HG03280 (cell line): ENCODE data around the gene TPP2.

Source experiments
- ATAC-seq: cut with Tn5 transposase; IDR thresholded peaks from one replicate; pipeline ENCODE4 v1.9.1; 2021; ENCODE audit warnings: mild to moderate bottlenecking, moderate library complexity; ENCODE audit not compliant: unreplicated experiment

Gene TPP2

DNA sequence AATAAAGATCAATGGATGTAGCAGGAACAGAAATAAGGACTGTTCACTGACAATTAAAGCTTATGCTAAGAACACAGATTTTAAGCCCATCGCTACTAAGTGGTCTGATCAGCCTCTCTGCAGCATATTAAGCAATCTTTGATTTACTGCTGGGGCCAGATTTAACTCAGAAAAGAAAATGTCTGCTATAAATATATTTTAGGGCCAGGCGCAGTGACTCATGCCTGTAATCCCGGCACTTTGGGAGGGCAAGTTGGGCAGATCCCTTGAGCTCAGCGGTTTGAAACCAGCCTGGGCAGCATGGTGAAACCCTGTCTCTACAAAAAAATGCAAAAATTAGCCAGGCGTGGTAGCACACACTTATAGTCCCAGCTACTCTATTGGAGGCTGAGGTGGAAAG, 55.1 kb downstream of the TPP2 start:
- no peak for ATAC-seq

DNA sequence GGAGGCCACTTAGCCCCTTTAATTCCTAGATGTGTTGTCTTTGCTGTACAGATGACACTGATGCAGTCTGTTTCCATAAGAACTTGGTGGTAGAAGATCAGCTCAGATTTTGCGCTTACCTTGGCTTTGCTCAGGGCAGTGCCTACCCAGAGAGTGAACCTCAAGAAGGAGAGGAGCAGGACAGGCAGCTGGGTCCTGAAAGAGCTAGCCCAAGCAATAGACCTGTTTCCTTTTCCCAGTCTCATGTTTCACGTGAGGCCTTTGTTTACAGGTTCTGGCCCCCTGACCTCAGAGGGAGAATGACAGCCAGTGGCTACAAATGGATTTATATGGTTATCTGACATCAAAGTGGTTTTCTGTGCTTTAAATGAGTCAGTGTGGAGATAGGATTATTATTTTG, 58.0 kb downstream of the TPP2 start:
- ATAC-seq, result no peak

DNA sequence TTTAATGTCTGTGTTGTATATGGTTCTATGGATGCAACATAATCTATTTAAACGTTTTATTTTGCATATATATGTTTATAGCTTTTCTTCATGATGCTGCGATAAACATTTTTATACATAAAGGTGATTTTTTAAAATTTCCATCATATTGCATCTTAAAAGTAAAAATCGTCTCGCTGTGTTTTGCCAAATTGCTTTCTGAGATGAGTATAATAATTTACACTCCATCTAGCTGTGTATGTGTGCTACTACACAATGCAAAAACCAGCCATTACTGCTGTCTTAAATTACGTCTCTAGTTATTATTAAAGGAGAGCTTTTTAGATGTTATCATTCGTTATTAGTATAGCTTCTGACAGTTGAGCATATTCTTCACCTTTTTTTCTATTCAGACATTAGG, 60.8 kb downstream of the TPP2 start:
- no peak for ATAC-seq

- ATAC-seq, result no peak
Measured at GRCh38 chr13:102658660-102659059, 61.9 kb downstream of the TPP2 start.

GRCh38 chr13:102659168-102659713, 62.5 kb downstream of the TPP2 start:
- ATAC-seq, result no peak

DNA sequence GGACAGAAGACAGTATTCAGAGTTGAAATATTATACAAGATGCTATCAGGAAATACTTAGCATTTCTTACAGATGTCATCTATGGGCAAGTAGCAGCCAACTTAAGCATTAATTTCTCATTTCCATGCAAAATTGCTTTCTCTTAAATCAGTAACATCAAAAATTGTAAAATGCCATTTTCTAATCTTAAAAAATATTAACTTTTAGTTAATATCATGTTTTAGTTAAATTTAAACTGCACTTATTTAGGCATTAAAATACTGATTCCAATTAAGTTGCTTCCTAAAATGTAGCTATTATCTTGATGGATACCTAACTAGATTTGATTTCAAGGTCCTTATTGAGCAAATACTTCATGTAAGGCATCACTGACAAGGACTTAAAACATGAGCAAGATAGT, 70.2 kb downstream of the TPP2 start:
- ATAC-seq, result no peak

DNA sequence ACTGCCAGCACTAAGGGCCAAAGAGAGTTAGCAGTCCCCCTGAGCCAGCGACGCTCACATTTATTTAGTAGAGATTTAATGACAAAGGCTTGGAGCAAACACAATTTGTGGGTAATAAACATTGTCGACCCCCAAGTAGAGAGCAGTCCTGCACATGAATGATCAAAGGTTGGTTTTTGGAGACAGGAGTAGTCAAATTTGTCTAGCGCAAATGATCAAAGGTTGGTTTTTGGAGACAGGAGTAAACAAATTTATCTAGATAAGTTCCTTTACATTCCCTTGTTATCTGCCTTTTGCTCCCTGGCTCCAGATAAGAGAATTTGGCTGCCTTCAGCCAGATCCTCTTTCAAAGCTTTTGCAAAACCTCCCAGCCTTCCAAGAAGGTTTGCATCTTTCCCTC, 71.1 kb downstream of the TPP2 start:
- ATAC-seq, result no peak

- no peak for ATAC-seq
Measured at GRCh38 chr13:102670130-102670529, 73.3 kb downstream of the TPP2 start.

- ATAC-seq, result no peak
Measured at GRCh38 chr13:102675115-102675514, 78.3 kb downstream of the TPP2 start.

GRCh38 chr13:102677122-102677521, 80.3 kb downstream of the TPP2 start:
- no peak for ATAC-seq

DNA sequence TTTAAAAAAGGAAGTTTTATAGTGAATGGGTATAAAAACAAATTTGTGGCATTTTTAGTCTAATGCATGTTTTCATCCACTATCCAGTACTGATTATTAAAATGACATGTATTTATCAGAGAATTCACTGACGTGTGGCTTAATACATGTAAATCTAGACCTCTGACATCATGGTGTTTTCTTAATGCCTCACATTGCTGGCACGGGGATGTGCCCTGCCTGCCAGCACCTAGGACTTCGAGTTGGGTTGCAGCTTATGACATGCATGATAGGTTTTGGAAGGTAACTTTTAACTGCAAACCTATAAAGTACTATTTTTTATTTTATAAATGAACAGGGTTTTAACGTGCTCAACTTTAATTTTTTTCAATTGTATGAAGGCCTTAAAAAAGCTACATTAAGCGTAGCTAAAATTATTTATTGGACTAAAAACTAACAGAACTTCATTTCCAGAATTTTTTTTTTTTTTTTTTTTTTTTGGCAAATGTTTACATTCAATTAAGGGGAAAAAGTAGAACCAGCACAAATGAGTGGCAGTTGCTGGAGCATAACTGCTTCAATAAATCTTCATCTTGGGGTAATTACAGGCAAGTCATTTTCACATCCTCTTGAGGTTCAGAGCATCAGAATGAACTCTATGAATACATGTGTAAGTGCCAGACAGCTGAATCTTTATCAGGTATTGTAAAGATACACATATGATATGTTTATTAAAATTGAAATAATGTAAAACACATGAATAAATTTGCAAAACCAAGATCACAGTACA, 81.7 kb downstream of the TPP2 start:
- no peak for ATAC-seq

GRCh38 chr13:102679449-102680132, 82.8 kb downstream of the TPP2 start:
- no peak for ATAC-seq

- ATAC-seq, result no peak
Measured at GRCh38 chr13:102680133-102680717, 83.4 kb downstream of the TPP2 start.

GRCh38 chr13:102680842-102681740, 84.3 kb downstream of the TPP2 start:
- no peak for ATAC-seq

DNA sequence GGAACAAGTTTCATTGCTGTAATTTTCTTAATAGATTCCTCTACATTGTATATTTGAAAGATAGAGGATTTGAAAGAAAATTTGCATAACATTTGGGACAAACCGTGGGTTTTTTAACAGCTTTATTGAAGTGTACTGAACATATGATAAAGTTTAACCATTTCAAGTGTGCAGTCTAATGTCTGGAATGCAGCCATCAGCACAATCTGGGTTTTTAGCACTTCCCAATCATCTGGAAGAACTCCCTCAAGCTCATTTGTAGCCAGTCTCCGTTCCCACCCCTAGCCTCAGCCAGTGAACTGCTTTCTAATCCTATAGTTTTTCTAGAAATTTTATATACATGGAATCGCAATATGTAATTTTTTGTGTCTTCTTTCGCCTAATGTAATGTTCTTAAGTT, 85.4 kb downstream of the TPP2 start:
- no peak for ATAC-seq

GRCh38 chr13:102682727-102683126, 85.9 kb downstream of the TPP2 start:
- ATAC-seq, result no peak

GRCh38 chr13:102683637-102684036, 86.9 kb downstream of the TPP2 start:
- no peak for ATAC-seq

DNA sequence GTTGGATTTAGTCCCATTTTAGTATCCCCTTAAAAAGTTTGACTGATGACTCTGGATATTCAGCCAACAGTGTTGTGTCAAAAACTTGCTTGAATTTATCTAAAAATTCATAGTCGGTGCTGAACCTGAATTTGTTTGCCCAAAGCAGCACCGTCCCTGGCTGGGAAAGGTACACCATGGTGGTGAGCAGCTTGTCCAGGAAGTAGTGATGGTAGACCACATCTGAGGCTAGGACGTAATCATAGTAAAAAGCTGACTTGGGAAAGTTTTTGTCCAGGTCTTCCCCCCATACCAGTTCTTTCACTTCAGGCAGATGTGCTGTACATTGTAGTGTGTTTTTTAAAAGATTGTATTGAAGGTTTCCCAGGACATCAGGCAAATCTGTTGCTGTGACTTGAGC, 89.2 kb downstream of the TPP2 start:
- ATAC-seq, result no peak

- ATAC-seq, result no peak
Measured at GRCh38 chr13:102687520-102687919, 90.7 kb downstream of the TPP2 start.

GRCh38 chr13:102688306-102688973, 91.7 kb downstream of the TPP2 start:
- ATAC-seq, result no peak
